Neural cell (in vitro differentiated cells): Measurements from ENCODE around the gene RBM33. TPM values are rescaled to one million over a fixed set of nuclear protein-coding genes. Genes with fewer than 3 reads are reported as not detected.

Experiments
- H2AFZ ChIP-seq: fragments of 200-600, 300-800 bp; sonication (generic), shearing (Covaris generic); 2 replicates; pipeline ENCODE4 v1.6.0; 2014; ENCODE audit warnings: low read depth, mild to moderate bottlenecking, antibody characterized with exemption, low read length, moderate library complexity
- H3F3A ChIP-seq: fragments of 200-600 bp; shearing (Covaris generic); 2 replicates; pipeline ENCODE4 v1.6.1; 2016; ENCODE audit warnings: mild to moderate bottlenecking, moderate library complexity, mixed read lengths, antibody characterized with exemption, low read length; ENCODE audit not compliant: insufficient read depth, poor library complexity, severe bottlenecking
- H3K27ac ChIP-seq: fragments of 200-600, 300-800 bp; sonication (generic), shearing (Covaris generic); 2 replicates; pipeline ENCODE4 v1.5.1; 2014; ENCODE audit warnings: mild to moderate bottlenecking, low read length, moderate library complexity
- H3K27me3 ChIP-seq: fragments of 300-800, 200-600 bp; sonication (generic), shearing (Covaris generic); 2 replicates; pipeline ENCODE4 v1.6.0; 2014; ENCODE audit warnings: mild to moderate bottlenecking, low read depth, low read length, moderate library complexity; ENCODE audit not compliant: insufficient read depth
- H3K36me3 ChIP-seq: fragments of 300-800, 200-600 bp; sonication (generic), shearing (Covaris generic); 2 replicates; pipeline ENCODE4 v1.5.1; 2014; ENCODE audit warnings: mild to moderate bottlenecking, antibody characterized with exemption, low read length, moderate library complexity; ENCODE audit not compliant: insufficient read depth
- H3K4me2 ChIP-seq: fragments of 300-800, 200-600 bp; sonication (generic), shearing (Covaris generic); 2 replicates; pipeline ENCODE4 v1.6.0; 2014; ENCODE audit warnings: mild to moderate bottlenecking, low read length
- H3K4me3 ChIP-seq: fragments of 300-800, 200-600 bp; sonication (generic), shearing (Covaris generic); 2 replicates; pipeline ENCODE4 v1.5.1; 2014; ENCODE audit warnings: mild to moderate bottlenecking, low read length, moderate library complexity
- H3K79me2 ChIP-seq: fragments of 200-600 bp; shearing (Covaris generic); replicated peaks from 2 replicates; pipeline ENCODE4 v1.6.0; 2014; ENCODE audit warnings: mild to moderate bottlenecking, low read length, moderate library complexity; ENCODE audit not compliant: insufficient read depth
- H3K9ac ChIP-seq: fragments of 300-800, 200-600 bp; sonication (generic), shearing (Covaris generic); 2 replicates; pipeline ENCODE4 v1.6.1; 2016; ENCODE audit warnings: mild to moderate bottlenecking, low read length, mixed read lengths
- H3K9me2 ChIP-seq: fragments of 200-600 bp; shearing (Covaris generic); 2 replicates; pipeline ENCODE4 v1.6.1; 2016; ENCODE audit warnings: mild to moderate bottlenecking, low read length, mixed read lengths; ENCODE audit not compliant: insufficient read depth
- H3K9me3 ChIP-seq: fragments of 200-600, 300-800 bp; sonication (generic), shearing (Covaris generic); 2 replicates; pipeline ENCODE4 v1.6.1; 2016; ENCODE audit warnings: mild to moderate bottlenecking, mixed run types, low read length, moderate library complexity, mixed read lengths
- H4K20me1 ChIP-seq: fragments of 200-600 bp; shearing (Covaris generic); 2 replicates; pipeline ENCODE4 v1.6.1; 2016; ENCODE audit warnings: mild to moderate bottlenecking, mixed run types; ENCODE audit not compliant: insufficient read depth
- EP300 ChIP-seq: fragments of 450-650 bp; conservative IDR thresholded peaks from 2 replicates; pipeline ENCODE4 v1.6.1; 2014; ENCODE audit warnings: antibody characterized with exemption, mild to moderate bottlenecking, moderate library complexity; ENCODE audit not compliant: poor library complexity, severe bottlenecking
- EZH2 ChIP-seq: fragments of 200-600, 300-800 bp; shearing (Covaris generic), sonication (generic); IDR thresholded peaks from 2 replicates; pipeline ENCODE4 v1.6.1; 2014; ENCODE audit warnings: antibody characterized with exemption, low read length, borderline replicate concordance, mild to moderate bottlenecking; ENCODE audit not compliant: insufficient read depth, poor library complexity, severe bottlenecking
- MXI1 ChIP-seq: fragments of 450-650 bp; conservative IDR thresholded peaks from 2 replicates; pipeline ENCODE4 v1.6.1; 2014; ENCODE audit warnings: antibody characterized with exemption, mild to moderate bottlenecking; ENCODE audit not compliant: poor library complexity, severe bottlenecking
- POLR2AphosphoS5 ChIP-seq: IDR thresholded peaks from 2 replicates; pipeline ENCODE4 v1.6.1; 2012
- RAD21 ChIP-seq: fragments of 450-650 bp; conservative IDR thresholded peaks from 2 replicates; pipeline ENCODE4 v1.6.1; 2014; ENCODE audit warnings: antibody characterized with exemption, mild to moderate bottlenecking, moderate library complexity
- SMC3 ChIP-seq: fragments of 450-650 bp; conservative IDR thresholded peaks from 2 replicates; pipeline ENCODE4 v1.6.1; 2014; ENCODE audit warnings: antibody characterized with exemption, mild to moderate bottlenecking, moderate library complexity; ENCODE audit not compliant: poor library complexity
- TAF1 ChIP-seq: IDR thresholded peaks from 2 replicates; pipeline ENCODE4 v1.6.1; 2012; ENCODE audit warnings: low read depth
- polyA plus RNA-seq: library from polyadenylated mRNA; depleted of rRNA; stranded (reverse); fragments of >200 nt; gene quantifications from 2 replicates; pipeline ENCODE4 v1.2.3, GENCODE V29; 2014
- TF ChIP-seq, protein P1 (sequence below): fragments of 450-650 bp; IDR thresholded peaks from 2 replicates; pipeline ENCODE4 v1.5.1; 2014; ENCODE audit warnings: antibody characterized with exemption, mild to moderate bottlenecking, moderate library complexity; ENCODE audit not compliant: poor library complexity, severe bottlenecking
- TF ChIP-seq, protein P2 (sequence below): IDR thresholded peaks from 2 replicates; pipeline ENCODE4 v1.6.1; 2012; ENCODE audit warnings: borderline replicate concordance

Gene RBM33
- polyA plus RNA-seq, 1 donor from 2014 or later: 53.2 TPM

DNA sequence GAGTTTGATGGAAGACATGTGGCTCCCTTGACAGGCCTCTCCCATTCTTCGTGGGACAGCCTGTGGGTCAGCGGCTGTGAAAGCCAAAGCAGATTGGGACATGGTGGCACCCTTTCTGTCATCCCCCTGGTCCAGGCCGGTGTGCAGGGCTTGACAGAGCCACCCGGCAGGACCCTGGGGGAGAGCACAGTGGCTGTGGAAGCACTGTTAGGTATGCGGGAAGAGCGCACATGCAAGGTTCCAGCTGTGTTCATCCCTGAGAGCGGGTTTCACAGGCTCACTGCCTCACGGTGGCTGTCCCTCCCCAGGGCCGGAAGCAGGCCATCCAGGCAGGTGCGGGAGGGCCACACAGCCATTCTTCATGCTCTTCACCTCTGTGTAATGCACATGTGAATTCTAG is 138.0 kb downstream of the RBM33 start:
- no peak overlapping the region for H3K4me2 ChIP-seq
- H3K9me3 ChIP-seq: no peaks in the 10 kb centered on the region
- TF ChIP-seq POLR2AphosphoS5 (no peak), EZH2 (no peak), MXI1 (no peak), RAD21 (no peak), EP300 (no peak), SMC3 (no peak), TAF1 (no peak)
- TF ChIP-seq, protein P1, sequence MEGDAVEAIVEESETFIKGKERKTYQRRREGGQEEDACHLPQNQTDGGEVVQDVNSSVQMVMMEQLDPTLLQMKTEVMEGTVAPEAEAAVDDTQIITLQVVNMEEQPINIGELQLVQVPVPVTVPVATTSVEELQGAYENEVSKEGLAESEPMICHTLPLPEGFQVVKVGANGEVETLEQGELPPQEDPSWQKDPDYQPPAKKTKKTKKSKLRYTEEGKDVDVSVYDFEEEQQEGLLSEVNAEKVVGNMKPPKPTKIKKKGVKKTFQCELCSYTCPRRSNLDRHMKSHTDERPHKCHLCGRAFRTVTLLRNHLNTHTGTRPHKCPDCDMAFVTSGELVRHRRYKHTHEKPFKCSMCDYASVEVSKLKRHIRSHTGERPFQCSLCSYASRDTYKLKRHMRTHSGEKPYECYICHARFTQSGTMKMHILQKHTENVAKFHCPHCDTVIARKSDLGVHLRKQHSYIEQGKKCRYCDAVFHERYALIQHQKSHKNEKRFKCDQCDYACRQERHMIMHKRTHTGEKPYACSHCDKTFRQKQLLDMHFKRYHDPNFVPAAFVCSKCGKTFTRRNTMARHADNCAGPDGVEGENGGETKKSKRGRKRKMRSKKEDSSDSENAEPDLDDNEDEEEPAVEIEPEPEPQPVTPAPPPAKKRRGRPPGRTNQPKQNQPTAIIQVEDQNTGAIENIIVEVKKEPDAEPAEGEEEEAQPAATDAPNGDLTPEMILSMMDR: no peak
- TF ChIP-seq, protein P2, sequence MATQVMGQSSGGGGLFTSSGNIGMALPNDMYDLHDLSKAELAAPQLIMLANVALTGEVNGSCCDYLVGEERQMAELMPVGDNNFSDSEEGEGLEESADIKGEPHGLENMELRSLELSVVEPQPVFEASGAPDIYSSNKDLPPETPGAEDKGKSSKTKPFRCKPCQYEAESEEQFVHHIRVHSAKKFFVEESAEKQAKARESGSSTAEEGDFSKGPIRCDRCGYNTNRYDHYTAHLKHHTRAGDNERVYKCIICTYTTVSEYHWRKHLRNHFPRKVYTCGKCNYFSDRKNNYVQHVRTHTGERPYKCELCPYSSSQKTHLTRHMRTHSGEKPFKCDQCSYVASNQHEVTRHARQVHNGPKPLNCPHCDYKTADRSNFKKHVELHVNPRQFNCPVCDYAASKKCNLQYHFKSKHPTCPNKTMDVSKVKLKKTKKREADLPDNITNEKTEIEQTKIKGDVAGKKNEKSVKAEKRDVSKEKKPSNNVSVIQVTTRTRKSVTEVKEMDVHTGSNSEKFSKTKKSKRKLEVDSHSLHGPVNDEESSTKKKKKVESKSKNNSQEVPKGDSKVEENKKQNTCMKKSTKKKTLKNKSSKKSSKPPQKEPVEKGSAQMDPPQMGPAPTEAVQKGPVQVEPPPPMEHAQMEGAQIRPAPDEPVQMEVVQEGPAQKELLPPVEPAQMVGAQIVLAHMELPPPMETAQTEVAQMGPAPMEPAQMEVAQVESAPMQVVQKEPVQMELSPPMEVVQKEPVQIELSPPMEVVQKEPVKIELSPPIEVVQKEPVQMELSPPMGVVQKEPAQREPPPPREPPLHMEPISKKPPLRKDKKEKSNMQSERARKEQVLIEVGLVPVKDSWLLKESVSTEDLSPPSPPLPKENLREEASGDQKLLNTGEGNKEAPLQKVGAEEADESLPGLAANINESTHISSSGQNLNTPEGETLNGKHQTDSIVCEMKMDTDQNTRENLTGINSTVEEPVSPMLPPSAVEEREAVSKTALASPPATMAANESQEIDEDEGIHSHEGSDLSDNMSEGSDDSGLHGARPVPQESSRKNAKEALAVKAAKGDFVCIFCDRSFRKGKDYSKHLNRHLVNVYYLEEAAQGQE: no peak
- no peak overlapping the region for H3K9ac ChIP-seq
- H3F3A ChIP-seq: no peaks in the 10 kb centered on the region
- peaks cover 7% of the 10 kb centered on the region for H3K36me3 ChIP-seq
- H3K4me3 ChIP-seq: no peak overlapping the region
- peaks cover 10% of the 10 kb centered on the region for H3K27me3 ChIP-seq
- no peaks in the 10 kb centered on the region for H3K79me2 ChIP-seq
- no peak overlapping the region for H2AFZ ChIP-seq
- no peaks in the 10 kb centered on the region for H3K9me2 ChIP-seq
- H4K20me1 ChIP-seq: no peaks in the 10 kb centered on the region
- H3K27ac ChIP-seq: no peak overlapping the region

DNA sequence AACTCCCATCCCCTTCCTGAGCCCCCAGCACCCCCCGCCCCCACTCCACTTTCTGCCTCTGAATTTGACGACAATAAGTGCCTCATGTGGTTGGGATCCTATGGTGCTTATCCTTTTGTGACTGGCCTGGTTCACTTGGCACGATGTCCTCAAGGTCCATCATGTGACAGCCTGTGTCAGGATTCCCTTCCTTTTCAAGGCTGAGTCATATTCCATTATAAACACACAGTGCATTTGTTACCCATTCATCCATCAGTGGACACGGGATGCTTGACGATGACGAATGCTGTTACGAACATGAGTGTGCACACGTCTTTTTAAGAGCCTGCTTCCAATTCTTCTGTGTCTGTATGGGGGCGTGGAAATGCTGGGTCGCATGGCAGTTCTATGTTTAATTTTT is 141.1 kb downstream of the RBM33 start:
- H3F3A ChIP-seq: no peaks in the 10 kb centered on the region
- no peak overlapping the region for H3K9ac ChIP-seq
- H3K27me3 ChIP-seq: peaks cover 16% of the 10 kb centered on the region
- no peak overlapping the region for H3K27ac ChIP-seq
- no peaks in the 10 kb centered on the region for H3K9me3 ChIP-seq
- peaks cover 5% of the 10 kb centered on the region for H3K36me3 ChIP-seq
- H4K20me1 ChIP-seq: no peaks in the 10 kb centered on the region
- H3K4me2 ChIP-seq: no peak overlapping the region
- TF ChIP-seq MXI1 (no peak), SMC3 (no peak), TAF1 (no peak), POLR2AphosphoS5 (no peak), EP300 (no peak), RAD21 (no peak), EZH2 (no peak)
- TF ChIP-seq, protein P2: no peak
- TF ChIP-seq, protein P1: no peak
- H3K79me2 ChIP-seq: no peaks in the 10 kb centered on the region
- H2AFZ ChIP-seq: no peak overlapping the region
- no peaks in the 10 kb centered on the region for H3K9me2 ChIP-seq
- no peak overlapping the region for H3K4me3 ChIP-seq
